Right lobe of liver (tissue), 6 donors: ENCODE results near the gene MCRIP1. TPM values are rescaled to one million over a fixed set of nuclear protein-coding genes. Genes with fewer than 3 reads are reported as not detected.

Experiments
- ATAC-seq, 4 donors: fragments of 200-7000 bp; cut with Tn5 transposase; one replicate each; pipeline ENCODE4 v1.9.1; 2020; ENCODE audit warnings: mild to moderate bottlenecking in 4 of 4, moderate library complexity in 4 of 4
- DNase-seq, 3 donors: peaks; one replicate each; pipeline ENCODE4 v3.0.0-alpha.2; 2020
- H3K27ac ChIP-seq, 3 donors: fragments of 200-600 bp; one replicate each; pipeline ENCODE4 v1.8.0; 2022
- H3K27me3 ChIP-seq, 2 donors: fragments of 200-600 bp; one replicate each; pipeline ENCODE4 v1.8.0; 2022
- H3K36me3 ChIP-seq, 4 donors: fragments of 200-600 bp; sonication (generic) in 1 of 4; one replicate each; pipeline versions ENCODE4 v1.5.1 to v1.8.0; 2017 to 2022; ENCODE audit warnings: control low read depth in 1 of 4
- H3K4me1 ChIP-seq, 4 donors: fragments of 200-600 bp; sonication (generic) in 1 of 4; one replicate each; pipeline versions ENCODE4 v1.5.1 to v1.8.0; 2017 to 2022; ENCODE audit warnings: control low read depth in 1 of 4
- H3K4me3 ChIP-seq, 3 donors: fragments of 200-600 bp; one replicate each; pipeline ENCODE4 v1.8.0; 2022
- H3K9me3 ChIP-seq, 4 donors: fragments of 200-600 bp; sonication (generic) in 1 of 4; one replicate each; pipeline versions ENCODE4 v1.5.1 to v1.8.0; 2017 to 2022; ENCODE audit warnings: control low read depth in 1 of 4
- CTCF ChIP-seq, 4 donors: fragments of 200-600 bp in 3 of 4; fragments of 450-650 bp in 1 of 4; IDR thresholded peaks; one replicate each; pipeline versions ENCODE4 v1.5.1 to v1.8.0; 2016 to 2022; ENCODE audit warnings: antibody characterized with exemption in 4 of 4, mild to moderate bottlenecking in 2 of 4
- POLR2A ChIP-seq: fragments of 450-650 bp; IDR thresholded peaks from one replicate; pipeline ENCODE4 v1.6.1; 2017; ENCODE audit warnings: antibody characterized with exemption, mild to moderate bottlenecking
- WGBS: methylation state at CpG from one replicate; pipeline ENCODE4 v1.1.6; 2018; ENCODE audit warnings: low coverage, low lambda C conversion rate; ENCODE audit not compliant: insufficient coverage; ENCODE audit errors: missing lambda C conversion rate; 5-methylcytosine and 5-hydroxymethylcytosine counted together
- intact Hi-C, 2 donors: fragments of 100-400 bp; cut with DNase I; formaldehyde crosslinking; loops; one replicate each; pipeline versions ENCODE4 v1.11.2 to v1.14.1; 2022
- total RNA-seq, 6 experiments: library from RNA; depleted of rRNA in 2 of 6; stranded (reverse); fragments of >200 nt in 2 of 6; fragmentation: NEBNext Ultra II Directional in 3 of 6; extraction: Animal tissue kit (Norgen Biotek cat#: 25700) in 3 of 6; gene quantifications; one replicate each; pipeline versions ENCODE4 v1.1.0 to v1.2.4, GENCODE V29; 2016 to 2023
- donor health status: DM: no; HTN: yes; CAD: no.
- donor health status: DM: no; HTN: no; CAD: no.
- donor health status: DM: no; HTN: no; CAD: no.
- donor health status: DM: no; HTN: yes; CAD: no.
- donor health status: DM: no; HTN: yes; CAD: no.

MCRIP1 gene
- total RNA-seq, 6 experiments from 2014 or later: 19.0 to 32.6 (median 25.7) TPM

- no peak for DNase-seq
- 72% methylated on average over 2 of the region's 18 CpGs for WGBS
- no peaks in the 10 kb centered on the region for H3K27me3 ChIP-seq
- peaks cover 0 to 77% (median 38%) of the 10 kb centered on the region in 4 donors for H3K4me1 ChIP-seq
- peaks cover 0 to 16% (median 8%) of the 10 kb centered on the region in 4 donors for H3K36me3 ChIP-seq
- no peaks in the 10 kb centered on the region for H3K9me3 ChIP-seq
- ATAC-seq: no peak
- intact Hi-C loops: no loop called here
- TF ChIP-seq POLR2A: no peak
- TF ChIP-seq CTCF (IDR thresholded peaks at IDR 0.05): no peak
- H3K4me3 ChIP-seq: no peak overlapping the region
- H3K27ac ChIP-seq: peak overlapping the region; percentile 41 to 99 (median 77)
These were observed 33.5 kb upstream of the MCRIP1 start for GRCh38 chr17:81866440-81867169.

- intact Hi-C loops: no loop called here
- Histone ChIP-seq H3K9me3 (no peaks in the 10 kb centered on the region), H3K27me3 (no peaks in the 10 kb centered on the region), H3K27ac (peak overlapping the region; percentile 48 to 99 (median 80)), H3K4me3 (no peak overlapping the region), H3K4me1 (peaks cover 0 to 77% (median 38%) of the 10 kb centered on the region in 4 donors), H3K36me3 (peaks cover 0 to 16% (median 8%) of the 10 kb centered on the region in 4 donors)
- DNase-seq (peak; percentile 94 to 98 (median 97)), ATAC-seq (peak; percentile 48 to 69 (median 64))
- peak; percentile 89 for TF ChIP-seq POLR2A
- TF ChIP-seq CTCF (IDR thresholded peaks at IDR 0.05): no peak
- 43% methylated on average over 5 of the region's 18 CpGs for WGBS
These were observed 32.8 kb upstream of the MCRIP1 start for GRCh38 chr17:81865733-81866439.

GRCh38 chr17:81865358-81865732, 32.3 kb upstream of the MCRIP1 start:
- Histone ChIP-seq H3K4me1 (peaks cover 0 to 77% (median 38%) of the 10 kb centered on the region in 4 donors), H3K27me3 (no peaks in the 10 kb centered on the region), H3K9me3 (no peaks in the 10 kb centered on the region), H3K4me3 (no peak overlapping the region), H3K36me3 (peaks cover 0 to 16% (median 8%) of the 10 kb centered on the region in 4 donors), H3K27ac (peak overlapping the region; percentile 48 to 99 (median 80))
- intact Hi-C loops: no loop called here
- ATAC-seq (no peak), DNase-seq (no peak)
- TF ChIP-seq CTCF (IDR thresholded peaks at IDR 0.05) (no peak), POLR2A (no peak)
- WGBS: 64% methylated on average over 6 of the region's 8 CpGs

GRCh38 chr17:81863833-81864768, 31.0 kb upstream of the MCRIP1 start:
- peak overlapping the region in 2 of 3 donors; percentile 92 to 99 for H3K27ac ChIP-seq
- H3K4me3 ChIP-seq: no peak overlapping the region
- 36% methylated on average over 3 of the region's 9 CpGs for WGBS
- H3K27me3 ChIP-seq: no peaks in the 10 kb centered on the region
- no peak for TF ChIP-seq CTCF (IDR thresholded peaks at IDR 0.05)
- no peak for TF ChIP-seq POLR2A
- no peaks in the 10 kb centered on the region for H3K9me3 ChIP-seq
- ATAC-seq (no peak), DNase-seq (peak in 1 of 3 donors; percentile 60)
- intact Hi-C loops: no loop called here
- peaks cover 0 to 68% (median 34%) of the 10 kb centered on the region in 4 donors for H3K4me1 ChIP-seq
- peaks cover 0 to 11% (median 4%) of the 10 kb centered on the region in 4 donors for H3K36me3 ChIP-seq
